ENCODE measurements around the gene CCL24.
"Not testable (repeated sequence)": the region's sequence is repeated elsewhere in the genome, so short reads cannot be mapped to it uniquely, and the experiment has no call there.

GRCh38 chr7:75761801-75762200 lies 51.8 kb downstream of the CCL24 start:
- not testable (repeated sequence) for TF ChIP-seq CTCF, POLR2A (IDR thresholded peaks at IDR 0.05)
